ENCODE data around the gene EPG5.

Gene EPG5

GRCh38 chr18:45806226-45806625 is 160.9 kb downstream of the EPG5 start:
- DNase-seq (ENCODE audit: low read depth) = no peak

GRCh38 chr18:45805551-45805950 is 161.6 kb downstream of the EPG5 start:
- no peak for DNase-seq (ENCODE audit: low read depth)

GRCh38 chr18:45802814-45803492 is 164.2 kb downstream of the EPG5 start:
- DNase-seq (ENCODE audit: low read depth) = peak; percentile 93

GRCh38 chr18:45801416-45802004 is 165.6 kb downstream of the EPG5 start:
- no peak for DNase-seq (ENCODE audit: low read depth)
